Esophagus squamous epithelium (tissue), 5 donors: ENCODE measurements around the gene RGN. TPM values are rescaled to one million over a fixed set of nuclear protein-coding genes. Genes with fewer than 3 reads are reported as not detected.
"Not testable (repeated sequence)": the region's sequence is repeated elsewhere in the genome, so short reads cannot be mapped to it uniquely, and the experiment has no call there.

Experiments
- DNase-seq: peaks from one replicate; lab custom pipeline; 2025; lab: John Stamatoyannopoulos, UW
- H3K27ac ChIP-seq, 4 donors: fragments of 200-600 bp; sonication (generic); one replicate each; pipeline ENCODE4 v1.5.1; 2016 to 2019; ENCODE audit warnings: mild to moderate bottlenecking in 1 of 4
- H3K27me3 ChIP-seq, 4 donors: fragments of 200-600 bp; sonication (generic); 1 replicate in 3 of 4; 2 replicates in 1 of 4; pipeline versions ENCODE4 v1.5.1 to v1.6.0; 2017 to 2021; ENCODE audit warnings: antibody characterized with exemption in 1 of 4
- H3K36me3 ChIP-seq, 3 donors: fragments of 200-600 bp; sonication (generic); one replicate each; pipeline ENCODE4 v1.5.1; 2016 to 2019
- H3K4me1 ChIP-seq, 3 donors: fragments of 200-600 bp; sonication (generic); one replicate each; pipeline ENCODE4 v1.5.1; 2017 to 2019
- H3K4me3 ChIP-seq, 4 donors: fragments of 200-600 bp; sonication (generic); 1 replicate in 3 of 4; 2 replicates in 1 of 4; pipeline ENCODE4 v1.5.1; 2016 to 2019; ENCODE audit warnings: mild to moderate bottlenecking in 2 of 4, moderate library complexity in 1 of 4
- H3K9me3 ChIP-seq, 3 donors: fragments of 200-600 bp; sonication (generic); one replicate each; pipeline ENCODE4 v1.5.1; 2016 to 2019
- POLR2A ChIP-seq, 4 donors: fragments of 450-650 bp; IDR thresholded peaks; one replicate each; pipeline ENCODE4 v1.6.1; 2017; ENCODE audit warnings: antibody characterized with exemption in 4 of 4, mild to moderate bottlenecking in 4 of 4, moderate library complexity in 3 of 4
- WGBS, 2 donors: methylation state at CpG; one replicate each; pipeline ENCODE4 v1.1.5; 2018; 5-methylcytosine and 5-hydroxymethylcytosine counted together
- intact Hi-C: fragments of 100-400 bp; cut with DNase I; formaldehyde crosslinking; loops from one replicate; pipeline ENCODE4 v1.15.0; 2022
- small RNA-seq, 4 donors: library from RNA; depleted of rRNA; stranded (forward); fragments of <200 nt; gene quantifications; one replicate each; pipeline ENCODE3, GENCODE V24; 2016
- total RNA-seq, 4 donors: library from RNA; depleted of rRNA; stranded (reverse); fragments of >200 nt; gene quantifications; one replicate each; pipeline ENCODE4 v1.1.0, GENCODE V29; 2016
- TF ChIP-seq, protein P1 (sequence below), 6 experiments: fragments of 450-650 bp in 4 of 6; fragments of 200-600 bp in 2 of 6; sonication (generic) in 2 of 6; IDR thresholded peaks; one replicate each; pipeline ENCODE4 v1.5.1; 2016 to 2019; ENCODE audit warnings: antibody characterized with exemption in 6 of 6, mild to moderate bottlenecking in 4 of 6, moderate library complexity in 4 of 6
- donor health status: DM: yes; HTN: yes; CAD: no.

The RGN gene
- total RNA-seq, 4 donors from 2014 or later: 0.44 to 3.8 (median 0.75) TPM; not detected in 1

DNA sequence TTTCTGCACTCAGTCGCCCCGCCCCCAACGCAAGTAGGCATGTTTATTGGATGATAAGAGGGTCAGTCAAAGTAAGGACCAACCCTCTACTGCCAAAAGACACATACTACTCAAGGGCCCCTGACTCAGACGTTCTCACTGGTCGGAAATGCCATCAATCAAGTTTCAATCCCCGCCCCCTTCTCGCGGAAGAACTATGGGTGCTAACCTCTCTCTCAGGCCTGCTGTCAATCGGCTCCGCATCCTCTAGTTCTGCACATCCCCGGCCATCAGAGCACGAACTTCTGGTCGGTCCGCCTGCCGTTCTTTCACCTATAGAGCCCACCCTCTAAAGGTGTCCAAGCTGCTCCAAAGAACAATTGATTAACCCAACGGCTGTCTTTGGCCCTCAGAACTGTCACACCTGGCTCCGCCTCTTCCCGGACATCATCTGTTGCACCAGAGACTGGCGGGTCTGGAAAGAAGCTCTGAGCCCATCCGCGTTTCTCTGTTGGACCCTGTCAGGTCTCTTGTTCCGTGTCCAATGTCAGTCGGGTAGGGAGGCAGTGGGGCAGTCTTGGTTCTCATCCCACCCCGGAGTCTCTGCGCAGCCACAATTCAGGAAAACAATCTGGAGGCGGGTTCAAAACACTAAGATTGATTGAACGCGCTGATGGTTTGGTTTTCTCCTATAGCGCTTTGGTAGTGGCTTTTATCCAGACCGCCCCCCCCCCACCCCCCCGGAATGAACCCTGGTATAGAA is 51.1 kb downstream of the RGN start:
- TF ChIP-seq POLR2A (IDR thresholded peaks at IDR 0.05): peak in 1 of 4 donors; percentile 28
- TF ChIP-seq, protein P1, sequence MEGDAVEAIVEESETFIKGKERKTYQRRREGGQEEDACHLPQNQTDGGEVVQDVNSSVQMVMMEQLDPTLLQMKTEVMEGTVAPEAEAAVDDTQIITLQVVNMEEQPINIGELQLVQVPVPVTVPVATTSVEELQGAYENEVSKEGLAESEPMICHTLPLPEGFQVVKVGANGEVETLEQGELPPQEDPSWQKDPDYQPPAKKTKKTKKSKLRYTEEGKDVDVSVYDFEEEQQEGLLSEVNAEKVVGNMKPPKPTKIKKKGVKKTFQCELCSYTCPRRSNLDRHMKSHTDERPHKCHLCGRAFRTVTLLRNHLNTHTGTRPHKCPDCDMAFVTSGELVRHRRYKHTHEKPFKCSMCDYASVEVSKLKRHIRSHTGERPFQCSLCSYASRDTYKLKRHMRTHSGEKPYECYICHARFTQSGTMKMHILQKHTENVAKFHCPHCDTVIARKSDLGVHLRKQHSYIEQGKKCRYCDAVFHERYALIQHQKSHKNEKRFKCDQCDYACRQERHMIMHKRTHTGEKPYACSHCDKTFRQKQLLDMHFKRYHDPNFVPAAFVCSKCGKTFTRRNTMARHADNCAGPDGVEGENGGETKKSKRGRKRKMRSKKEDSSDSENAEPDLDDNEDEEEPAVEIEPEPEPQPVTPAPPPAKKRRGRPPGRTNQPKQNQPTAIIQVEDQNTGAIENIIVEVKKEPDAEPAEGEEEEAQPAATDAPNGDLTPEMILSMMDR (IDR thresholded peaks at IDR 0.05): no peak
- Histone ChIP-seq H3K27ac (peak overlapping the region; percentile 73 to 87 (median 84)), H3K4me1 (peaks cover 0 to 11% (median 0%) of the 10 kb centered on the region in 3 donors), H3K4me3 (peak overlapping the region; percentile 41 to 71 (median 56)), H3K27me3 (no peaks in the 10 kb centered on the region), H3K36me3 (no peaks in the 10 kb centered on the region), H3K9me3 (no peaks in the 10 kb centered on the region)
- WGBS, 2 donors: 0 to 38% methylated on average over 12 to 29 of the region's 31 CpGs
- peak; percentile 61 for DNase-seq
- intact Hi-C loops: no loop called here

DNA sequence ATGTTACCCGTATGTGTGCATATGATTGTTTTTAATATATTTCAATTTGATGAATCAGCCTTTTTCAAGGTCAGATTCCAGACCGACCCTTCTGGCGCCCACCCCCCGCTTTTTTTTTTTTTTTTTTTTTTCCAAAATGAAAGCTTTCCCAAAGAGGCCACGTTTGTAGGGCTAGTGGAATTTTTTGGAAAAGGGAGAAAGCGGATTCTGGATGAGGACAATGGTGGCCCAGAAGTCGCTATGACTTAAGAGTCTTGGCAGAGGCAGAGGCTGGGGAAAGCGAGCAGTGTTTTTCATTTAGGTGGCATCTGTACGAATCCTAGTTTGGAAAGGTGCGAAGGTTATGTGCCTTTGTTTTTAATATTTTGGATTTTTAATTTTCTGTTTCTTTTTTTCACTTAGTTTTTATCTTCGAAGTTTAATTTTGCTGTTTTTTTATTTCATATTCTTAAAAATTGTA is 51.7 kb downstream of the RGN start:
- Histone ChIP-seq H3K9me3 (no peaks in the 10 kb centered on the region), H3K4me3 (peak overlapping the region; percentile 41 to 71 (median 56)), H3K36me3 (no peaks in the 10 kb centered on the region), H3K27ac (peak overlapping the region; percentile 73 to 87 (median 84)), H3K4me1 (peaks cover 0 to 11% (median 0%) of the 10 kb centered on the region in 3 donors), H3K27me3 (no peaks in the 10 kb centered on the region)
- TF ChIP-seq, protein P1 (IDR thresholded peaks at IDR 0.05): no peak
- TF ChIP-seq POLR2A (IDR thresholded peaks at IDR 0.05): no peak
- no peak for DNase-seq
- WGBS, 2 donors: 19 to 46% methylated on average over 8 to 10 of the region's 11 CpGs
- intact Hi-C loops: no loop called here

DNA sequence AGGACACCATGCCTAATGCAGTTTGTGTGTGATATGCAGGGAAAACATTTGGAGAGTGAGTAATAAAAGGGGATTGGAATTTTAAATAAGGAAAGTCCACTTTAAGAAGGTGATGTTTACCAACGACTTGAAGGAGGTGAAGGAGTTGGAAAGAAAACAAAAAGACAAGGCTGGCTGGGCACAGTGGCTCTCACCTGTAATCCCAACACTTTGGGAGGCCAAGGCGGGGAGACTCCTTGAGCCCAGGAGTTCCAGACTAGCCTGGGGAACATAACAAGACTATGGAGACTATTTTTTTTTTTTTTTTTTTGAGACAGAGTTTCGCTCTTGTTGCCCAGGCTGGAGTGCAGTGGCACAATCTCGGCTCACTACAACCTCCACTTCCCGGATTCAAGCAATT is 55.2 kb downstream of the RGN start:
- intact Hi-C loops: no loop called here
- no peak overlapping the region for H3K27ac ChIP-seq
- no peak for DNase-seq

GRCh38 chrX:47135650-47136049 is 57.4 kb downstream of the RGN start:
- H3K4me3 ChIP-seq, DNase-seq, H3K36me3 ChIP-seq, H3K27me3 ChIP-seq, H3K4me1 ChIP-seq, intact Hi-C loops, H3K9me3 ChIP-seq: not testable (repeated sequence)
- peak overlapping the region in 1 of 4 donors; percentile 21 for H3K27ac ChIP-seq
- WGBS, 2 donors: 56% methylated on average over 5 of the region's 5 CpGs; no CpG with 5 or more reads in 1 of the 2 donors

More for the DNA sequence above, 55.2 kb downstream of the RGN start:
- Histone ChIP-seq H3K4me3 (no peak overlapping the region), H3K4me1 (peaks cover 0 to 10% (median 3%) of the 10 kb centered on the region in 3 donors), H3K27me3 (no peaks in the 10 kb centered on the region), H3K9me3 (no peaks in the 10 kb centered on the region), H3K36me3 (no peaks in the 10 kb centered on the region)
- 60 to 63% methylated on average over 3 of the region's 5 CpGs for WGBS, 2 donors
- TF ChIP-seq, protein P1 (IDR thresholded peaks at IDR 0.05): no peak
- TF ChIP-seq POLR2A (IDR thresholded peaks at IDR 0.05): no peak

DNA sequence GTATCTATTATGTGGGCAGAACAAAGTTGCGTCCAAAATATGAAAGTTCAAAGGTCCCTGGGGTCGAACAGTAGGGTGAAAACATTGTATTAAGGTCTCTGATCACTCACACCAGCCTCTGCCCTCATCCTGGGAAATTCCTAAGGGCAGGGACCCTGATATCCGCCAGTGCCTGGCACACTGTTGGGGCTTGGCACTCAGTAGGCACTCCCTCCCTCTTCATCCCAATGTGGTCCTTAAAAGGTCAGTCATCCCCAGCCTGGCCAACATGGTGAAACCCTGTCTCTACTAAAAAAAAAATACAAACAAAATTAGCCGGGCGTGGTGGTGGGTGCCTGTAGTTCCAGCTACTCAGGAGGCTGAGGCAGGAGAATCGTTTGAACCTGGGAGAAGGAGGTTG is 59.9 kb downstream of the RGN start:
- TF ChIP-seq, protein P1 (IDR thresholded peaks at IDR 0.05): no peak
- TF ChIP-seq POLR2A (IDR thresholded peaks at IDR 0.05): no peak
- H3K4me1 ChIP-seq: peaks cover 0 to 3% (median under 1%) of the 10 kb centered on the region in 3 donors
- H3K36me3 ChIP-seq: peaks cover 0 to 24% (median 0%) of the 10 kb centered on the region in 3 donors
- no peak overlapping the region for H3K27ac ChIP-seq
- DNase-seq: no peak
- no peak overlapping the region for H3K4me3 ChIP-seq
- WGBS, 2 donors: 69 to 75% methylated on average over 4 to 5 of the region's 6 CpGs
- intact Hi-C loops: no loop called here
- no peaks in the 10 kb centered on the region for H3K27me3 ChIP-seq
- no peaks in the 10 kb centered on the region for H3K9me3 ChIP-seq

Small RNA genes within 50 kb of the gene (small RNA-seq; reads per million reads assigned to genes)
- gene RNU12-2P (0 reads per million in 4 donors), gene RNU6-1189P (0 reads per million in 4 donors)

Other genes with a start within 250 kb of the RGN start
- 10 to 100 TPM; 14.9 to 21.9 (median 17.6) TPM for gene RP2, start 241.4 kb upstream of the RGN start, total RNA-seq
- gene JADE3, start 166.0 kb upstream of the RGN start, total RNA-seq: 1 to 10 TPM; 3.4 to 6.3 (median 4.2) TPM
- gene NDUFB11, start 66.3 kb downstream of the RGN start, total RNA-seq: 10 to 100 TPM; 41.4 to 74.6 (median 59.8) TPM
- gene RBM10, start 66.8 kb downstream of the RGN start, total RNA-seq: 10 to 100 TPM; 28.1 to 35.6 (median 28.6) TPM
- 100 to 1,000 TPM; 126 to 238 (median 153) TPM for gene UBA1, start 115.4 kb downstream of the RGN start, total RNA-seq
- 100 to 1,000 TPM in 2 of 4 donors, 10 to 100 TPM in 2; 78.1 to 115 (median 99.4) TPM for gene CDK16, start 140.2 kb downstream of the RGN start, total RNA-seq
- 10 to 100 TPM in 3 of 4 donors, 1 to 10 TPM in 1; 6.6 to 26.9 (median 21.3) TPM for gene USP11, start 154.6 kb downstream of the RGN start, total RNA-seq